ENCODE results near the gene ZNF521. TPM values are rescaled to one million over a fixed set of nuclear protein-coding genes. Genes with fewer than 3 reads are reported as not detected.

Gene ZNF521
- total RNA-seq, 2 experiments from 2014 or later, result 0.85 to 2.8 TPM

DNA sequence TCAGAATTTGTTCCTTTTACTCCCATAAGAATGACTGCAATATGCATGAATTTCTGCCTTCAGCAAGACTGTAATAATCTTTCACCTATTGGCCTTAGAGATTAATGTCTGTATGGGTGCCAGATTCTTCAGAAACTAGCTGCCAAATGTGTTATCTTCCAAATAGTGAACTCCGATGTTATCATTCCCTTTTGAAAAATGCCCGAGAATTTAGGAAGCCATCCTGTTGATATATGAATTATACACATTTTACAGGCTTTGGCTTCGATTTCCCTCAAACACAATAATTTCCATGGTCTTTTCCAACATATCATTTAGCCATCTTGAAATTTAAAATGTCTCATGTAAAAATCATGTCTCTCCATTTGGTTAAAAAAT is 101.5 kb downstream of the ZNF521 start:
- ChIA-PET CTCF (ENCODE audit: unreplicated experiment) (no interaction called here), POLR2A (interaction anchor here (0.7 kb wide), 1 partner anchor 103 kb away, joined by 3 read pairs; no protein-coding TSS in a partner anchor)
- H3K4me3 ChIP-seq (ENCODE audit: low read depth, low read length, poor library complexity, severe bottlenecking), result no peak overlapping the region
- H3K4me1 ChIP-seq (ENCODE audit: insufficient read depth, low read length, poor library complexity, severe bottlenecking), result no peaks in the 10 kb centered on the region
- BruUV-seq (replicated peaks), result no TSS peak
- intact Hi-C loops (cut with micrococcal nuclease; ENCODE audit: unreplicated experiment), result no loop called here
- H3K79me2 ChIP-seq (ENCODE audit: insufficient read depth, low read depth, low read length), result no peaks in the 10 kb centered on the region
- DNase-seq (ENCODE audit: low spot score), result no peak
- H3K36me3 ChIP-seq (ENCODE audit: insufficient read depth, low read length), result no peaks in the 10 kb centered on the region
- no peaks in the 10 kb centered on the region for H3K9me2 ChIP-seq (ENCODE audit: insufficient read depth, low read length)
- H3K4me2 ChIP-seq (ENCODE audit: low read length), result no peak overlapping the region
- H4K20me1 ChIP-seq (ENCODE audit: insufficient read depth, low read length), result no peaks in the 10 kb centered on the region
- TF ChIP-seq EZH2phosphoT487 (IDR thresholded peaks at IDR 0.05; ENCODE audit: borderline replicate concordance, low read depth, low read length), result no peak
- TF ChIP-seq, protein P1, sequence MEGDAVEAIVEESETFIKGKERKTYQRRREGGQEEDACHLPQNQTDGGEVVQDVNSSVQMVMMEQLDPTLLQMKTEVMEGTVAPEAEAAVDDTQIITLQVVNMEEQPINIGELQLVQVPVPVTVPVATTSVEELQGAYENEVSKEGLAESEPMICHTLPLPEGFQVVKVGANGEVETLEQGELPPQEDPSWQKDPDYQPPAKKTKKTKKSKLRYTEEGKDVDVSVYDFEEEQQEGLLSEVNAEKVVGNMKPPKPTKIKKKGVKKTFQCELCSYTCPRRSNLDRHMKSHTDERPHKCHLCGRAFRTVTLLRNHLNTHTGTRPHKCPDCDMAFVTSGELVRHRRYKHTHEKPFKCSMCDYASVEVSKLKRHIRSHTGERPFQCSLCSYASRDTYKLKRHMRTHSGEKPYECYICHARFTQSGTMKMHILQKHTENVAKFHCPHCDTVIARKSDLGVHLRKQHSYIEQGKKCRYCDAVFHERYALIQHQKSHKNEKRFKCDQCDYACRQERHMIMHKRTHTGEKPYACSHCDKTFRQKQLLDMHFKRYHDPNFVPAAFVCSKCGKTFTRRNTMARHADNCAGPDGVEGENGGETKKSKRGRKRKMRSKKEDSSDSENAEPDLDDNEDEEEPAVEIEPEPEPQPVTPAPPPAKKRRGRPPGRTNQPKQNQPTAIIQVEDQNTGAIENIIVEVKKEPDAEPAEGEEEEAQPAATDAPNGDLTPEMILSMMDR (conservative IDR thresholded peaks at IDR 0.05; ENCODE audit: low read length), result no peak
- no peak overlapping the region for H2AFZ ChIP-seq (ENCODE audit: low read length)
- no peak overlapping the region for H3K27ac ChIP-seq (ENCODE audit: low read depth, low read length, poor library complexity, severe bottlenecking)
- H3K9me3 ChIP-seq (ENCODE audit: low read length), result no peaks in the 10 kb centered on the region

GRCh38 chr18:25248755-25249154 is 103.2 kb downstream of the ZNF521 start:
- no peaks in the 10 kb centered on the region for H3K4me1 ChIP-seq (ENCODE audit: insufficient read depth, low read length, poor library complexity, severe bottlenecking)
- H3K36me3 ChIP-seq (ENCODE audit: insufficient read depth, low read length), result no peaks in the 10 kb centered on the region
- H3K9me3 ChIP-seq (ENCODE audit: low read length), result no peaks in the 10 kb centered on the region
- ChIA-PET CTCF (ENCODE audit: unreplicated experiment) (no interaction called here), POLR2A (no interaction called here)
- H3K4me2 ChIP-seq (ENCODE audit: low read length), result no peak overlapping the region
- H3K9me2 ChIP-seq (ENCODE audit: insufficient read depth, low read length), result no peaks in the 10 kb centered on the region
- no peak for DNase-seq (ENCODE audit: low spot score)
- H4K20me1 ChIP-seq (ENCODE audit: insufficient read depth, low read length), result no peaks in the 10 kb centered on the region
- H3K79me2 ChIP-seq (ENCODE audit: insufficient read depth, low read depth, low read length), result no peaks in the 10 kb centered on the region
- H3K4me3 ChIP-seq (ENCODE audit: low read depth, low read length, poor library complexity, severe bottlenecking), result no peak overlapping the region
- BruUV-seq (replicated peaks), result no TSS peak
- H3K27ac ChIP-seq (ENCODE audit: low read depth, low read length, poor library complexity, severe bottlenecking), result no peak overlapping the region
- intact Hi-C loops (cut with micrococcal nuclease; ENCODE audit: unreplicated experiment), result no loop called here
- TF ChIP-seq, protein P1 (conservative IDR thresholded peaks at IDR 0.05; ENCODE audit: low read length), result no peak
- no peak for TF ChIP-seq EZH2phosphoT487 (IDR thresholded peaks at IDR 0.05; ENCODE audit: borderline replicate concordance, low read depth, low read length)
- no peak overlapping the region for H2AFZ ChIP-seq (ENCODE audit: low read length)

DNA sequence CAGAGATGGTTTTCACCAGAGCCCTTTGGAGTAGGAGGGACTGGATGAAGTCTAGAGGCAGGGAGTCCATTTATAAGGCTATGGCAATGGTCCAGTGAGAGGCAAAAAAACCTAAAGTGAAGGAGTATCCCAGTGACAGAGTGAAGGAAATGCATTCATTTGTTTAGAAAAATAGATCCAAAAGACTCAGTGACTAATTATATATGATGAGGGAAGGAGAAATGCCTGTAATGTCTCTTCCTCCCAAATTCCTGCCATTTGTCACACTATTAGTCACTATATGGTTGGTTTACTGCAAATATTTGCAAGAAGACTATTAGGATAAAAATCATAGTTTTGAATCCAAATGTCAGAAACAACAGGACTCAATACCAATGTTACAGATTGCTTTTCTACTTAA is 104.2 kb downstream of the ZNF521 start:
- no peaks in the 10 kb centered on the region for H3K79me2 ChIP-seq (ENCODE audit: insufficient read depth, low read depth, low read length)
- no peaks in the 10 kb centered on the region for H3K9me2 ChIP-seq (ENCODE audit: insufficient read depth, low read length)
- ChIA-PET CTCF (ENCODE audit: unreplicated experiment) (no interaction called here), POLR2A (no interaction called here)
- no peaks in the 10 kb centered on the region for H4K20me1 ChIP-seq (ENCODE audit: insufficient read depth, low read length)
- BruUV-seq (replicated peaks), result no TSS peak
- TF ChIP-seq, protein P1 (conservative IDR thresholded peaks at IDR 0.05; ENCODE audit: low read length), result no peak
- H3K9me3 ChIP-seq (ENCODE audit: low read length), result no peaks in the 10 kb centered on the region
- H3K4me2 ChIP-seq (ENCODE audit: low read length), result no peak overlapping the region
- DNase-seq (ENCODE audit: low spot score), result no peak
- no peaks in the 10 kb centered on the region for H3K36me3 ChIP-seq (ENCODE audit: insufficient read depth, low read length)
- no peaks in the 10 kb centered on the region for H3K4me1 ChIP-seq (ENCODE audit: insufficient read depth, low read length, poor library complexity, severe bottlenecking)
- no peak overlapping the region for H3K4me3 ChIP-seq (ENCODE audit: low read depth, low read length, poor library complexity, severe bottlenecking)
- intact Hi-C loops (cut with micrococcal nuclease; ENCODE audit: unreplicated experiment), result no loop called here
- no peak overlapping the region for H2AFZ ChIP-seq (ENCODE audit: low read length)
- no peak overlapping the region for H3K27ac ChIP-seq (ENCODE audit: low read depth, low read length, poor library complexity, severe bottlenecking)

Data from OCI-LY7 (cell line).